ENCODE measurements around the gene PIK3R1.

Gene PIK3R1

DNA sequence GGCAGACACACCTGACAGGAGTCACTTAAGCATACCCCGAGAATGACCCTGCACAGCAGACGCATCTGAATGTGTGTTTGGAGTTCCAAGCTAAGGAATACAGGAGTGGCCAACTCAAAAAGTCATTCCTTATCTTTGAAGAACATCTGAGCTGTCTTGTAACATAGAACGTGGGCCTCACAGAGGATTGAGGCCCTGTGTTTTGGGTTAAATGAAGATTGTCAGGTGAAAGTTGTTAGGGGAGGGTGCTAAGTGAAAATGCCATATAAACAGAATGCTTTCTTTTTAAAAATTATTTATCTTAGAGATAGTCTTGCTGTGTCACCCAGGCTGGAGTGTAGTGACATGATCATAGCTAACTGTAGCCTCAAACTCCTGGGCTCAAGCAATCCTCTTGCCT lies 100.9 kb downstream of the PIK3R1 start:
- Histone ChIP-seq H3K4me3 (ENCODE audit: low read depth in 1 of 2, low read length in 2 of 2) (no peak overlapping the region), H3K27me3 (ENCODE audit: insufficient read depth, low read length, poor library complexity) (no peaks in the 10 kb centered on the region), H3K9ac (ENCODE audit: low read depth, low read length) (no peak overlapping the region), H3K4me1 (ENCODE audit: insufficient read depth, low read length) (no peaks in the 10 kb centered on the region), H3K79me2 (ENCODE audit: insufficient read depth, low read length) (no peaks in the 10 kb centered on the region), H4K20me1 (ENCODE audit: insufficient read depth, low read length) (no peaks in the 10 kb centered on the region), H3K9me3 (ENCODE audit: insufficient read depth, low read length, severe bottlenecking) (no peaks in the 10 kb centered on the region), H3K4me2 (ENCODE audit: insufficient read depth, low read length) (no peak overlapping the region), H3K27ac (ENCODE audit: low read length) (no peak overlapping the region), H3K36me3 (ENCODE audit: insufficient read depth, low read length) (no peaks in the 10 kb centered on the region), H2AFZ (ENCODE audit: low read depth, low read length) (no peak overlapping the region)
- no peak for DNase-seq
- TF ChIP-seq, protein P1, sequence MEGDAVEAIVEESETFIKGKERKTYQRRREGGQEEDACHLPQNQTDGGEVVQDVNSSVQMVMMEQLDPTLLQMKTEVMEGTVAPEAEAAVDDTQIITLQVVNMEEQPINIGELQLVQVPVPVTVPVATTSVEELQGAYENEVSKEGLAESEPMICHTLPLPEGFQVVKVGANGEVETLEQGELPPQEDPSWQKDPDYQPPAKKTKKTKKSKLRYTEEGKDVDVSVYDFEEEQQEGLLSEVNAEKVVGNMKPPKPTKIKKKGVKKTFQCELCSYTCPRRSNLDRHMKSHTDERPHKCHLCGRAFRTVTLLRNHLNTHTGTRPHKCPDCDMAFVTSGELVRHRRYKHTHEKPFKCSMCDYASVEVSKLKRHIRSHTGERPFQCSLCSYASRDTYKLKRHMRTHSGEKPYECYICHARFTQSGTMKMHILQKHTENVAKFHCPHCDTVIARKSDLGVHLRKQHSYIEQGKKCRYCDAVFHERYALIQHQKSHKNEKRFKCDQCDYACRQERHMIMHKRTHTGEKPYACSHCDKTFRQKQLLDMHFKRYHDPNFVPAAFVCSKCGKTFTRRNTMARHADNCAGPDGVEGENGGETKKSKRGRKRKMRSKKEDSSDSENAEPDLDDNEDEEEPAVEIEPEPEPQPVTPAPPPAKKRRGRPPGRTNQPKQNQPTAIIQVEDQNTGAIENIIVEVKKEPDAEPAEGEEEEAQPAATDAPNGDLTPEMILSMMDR (IDR thresholded peaks at IDR 0.05; ENCODE audit: borderline replicate concordance, extremely low read depth, low read length, poor library complexity, severe bottlenecking), result no peak
- TF ChIP-seq EZH2 (IDR thresholded peaks at IDR 0.05; ENCODE audit: borderline replicate concordance, low read depth, low read length, severe bottlenecking), result no peak
- no peak for ATAC-seq (ENCODE audit: insufficient read depth, low read depth)

DNA sequence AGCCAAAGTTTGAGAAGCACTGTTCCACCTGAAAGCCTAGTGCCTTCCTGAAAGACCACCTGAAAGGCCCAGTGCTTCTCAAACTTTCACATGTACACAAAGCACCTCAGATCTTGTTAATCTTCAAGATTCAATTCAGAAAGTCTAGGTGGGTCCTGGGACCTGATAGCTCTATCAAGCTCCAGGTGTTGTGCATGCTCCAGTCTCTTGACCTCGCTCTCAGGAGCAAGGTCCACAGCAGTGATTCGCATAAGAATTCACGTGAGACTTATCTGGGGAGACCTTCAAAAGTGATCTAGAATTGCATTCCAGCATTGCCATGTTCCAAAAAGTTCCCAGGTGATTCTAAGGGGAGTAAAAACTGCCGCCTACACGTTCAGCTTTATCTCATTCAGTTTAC lies 102.1 kb downstream of the PIK3R1 start:
- no peaks in the 10 kb centered on the region for H3K27me3 ChIP-seq (ENCODE audit: insufficient read depth, low read length, poor library complexity)
- no peak overlapping the region for H3K4me3 ChIP-seq (ENCODE audit: low read depth in 1 of 2, low read length in 2 of 2)
- no peaks in the 10 kb centered on the region for H3K9me3 ChIP-seq (ENCODE audit: insufficient read depth, low read length, severe bottlenecking)
- H3K9ac ChIP-seq (ENCODE audit: low read depth, low read length), result no peak overlapping the region
- H3K27ac ChIP-seq (ENCODE audit: low read length), result no peak overlapping the region
- H3K4me2 ChIP-seq (ENCODE audit: insufficient read depth, low read length), result no peak overlapping the region
- DNase-seq, result no peak
- H3K4me1 ChIP-seq (ENCODE audit: insufficient read depth, low read length), result no peaks in the 10 kb centered on the region
- no peak for TF ChIP-seq EZH2 (IDR thresholded peaks at IDR 0.05; ENCODE audit: borderline replicate concordance, low read depth, low read length, severe bottlenecking)
- TF ChIP-seq, protein P1 (IDR thresholded peaks at IDR 0.05; ENCODE audit: borderline replicate concordance, extremely low read depth, low read length, poor library complexity, severe bottlenecking), result no peak
- no peaks in the 10 kb centered on the region for H3K79me2 ChIP-seq (ENCODE audit: insufficient read depth, low read length)
- ATAC-seq (ENCODE audit: insufficient read depth, low read depth), result no peak
- H3K36me3 ChIP-seq (ENCODE audit: insufficient read depth, low read length), result no peaks in the 10 kb centered on the region
- no peaks in the 10 kb centered on the region for H4K20me1 ChIP-seq (ENCODE audit: insufficient read depth, low read length)
- H2AFZ ChIP-seq (ENCODE audit: low read depth, low read length), result no peak overlapping the region

DNA sequence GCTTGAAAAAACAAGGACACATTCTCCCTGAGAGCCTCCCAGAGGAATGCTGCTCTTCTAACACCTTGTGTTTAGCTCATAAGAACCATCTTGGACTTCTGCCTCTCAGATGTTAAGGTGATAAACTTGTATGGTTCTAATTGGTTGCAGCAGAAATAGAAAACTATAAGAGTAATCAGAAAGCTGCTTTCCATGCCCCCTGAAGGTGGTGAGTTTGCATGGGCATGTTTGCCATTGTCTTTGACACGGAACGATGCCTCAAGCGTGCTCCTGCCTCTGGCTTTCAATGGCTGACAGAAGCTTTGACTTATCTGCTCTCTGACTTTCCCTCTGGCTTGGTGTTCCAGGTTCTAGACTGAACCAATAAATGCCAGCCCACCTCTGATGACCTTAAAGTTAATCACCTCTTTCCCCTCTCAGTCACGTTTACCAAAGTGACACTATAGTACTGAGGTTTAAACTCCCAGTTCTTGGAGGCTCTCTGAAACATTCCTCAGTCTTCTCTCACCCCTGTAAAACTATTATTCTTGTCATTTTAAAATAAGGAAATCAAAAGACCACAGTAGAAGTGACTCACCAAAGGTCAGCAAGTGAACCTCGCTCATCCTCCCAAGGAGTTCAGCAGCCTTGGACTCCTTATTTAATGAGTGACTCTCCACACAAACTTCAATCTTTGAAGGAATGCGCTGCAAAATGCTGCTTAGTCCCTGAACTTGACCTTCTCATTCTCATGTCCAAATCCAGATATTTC lies 103.6 kb downstream of the PIK3R1 start:
- Histone ChIP-seq H2AFZ (ENCODE audit: low read depth, low read length) (no peak overlapping the region), H3K4me1 (ENCODE audit: insufficient read depth, low read length) (no peaks in the 10 kb centered on the region), H3K4me3 (ENCODE audit: low read depth in 1 of 2, low read length in 2 of 2) (no peak overlapping the region), H3K27ac (ENCODE audit: low read length) (no peak overlapping the region), H3K79me2 (ENCODE audit: insufficient read depth, low read length) (no peaks in the 10 kb centered on the region), H3K27me3 (ENCODE audit: insufficient read depth, low read length, poor library complexity) (no peaks in the 10 kb centered on the region), H3K9me3 (ENCODE audit: insufficient read depth, low read length, severe bottlenecking) (no peaks in the 10 kb centered on the region), H4K20me1 (ENCODE audit: insufficient read depth, low read length) (no peaks in the 10 kb centered on the region), H3K4me2 (ENCODE audit: insufficient read depth, low read length) (no peak overlapping the region), H3K36me3 (ENCODE audit: insufficient read depth, low read length) (no peaks in the 10 kb centered on the region), H3K9ac (ENCODE audit: low read depth, low read length) (no peak overlapping the region)
- DNase-seq, result no peak
- TF ChIP-seq, protein P1 (IDR thresholded peaks at IDR 0.05; ENCODE audit: borderline replicate concordance, extremely low read depth, low read length, poor library complexity, severe bottlenecking), result no peak
- no peak for TF ChIP-seq EZH2 (IDR thresholded peaks at IDR 0.05; ENCODE audit: borderline replicate concordance, low read depth, low read length, severe bottlenecking)
- ATAC-seq (ENCODE audit: insufficient read depth, low read depth), result no peak
